Gastroesophageal sphincter (tissue), 4 donors: Measurements from ENCODE around the gene LEFTY2. TPM values are rescaled to one million over a fixed set of nuclear protein-coding genes. Genes with fewer than 3 reads are reported as not detected.

Source experiments
- ATAC-seq: fragments of 150-250 bp; one replicate; pipeline ENCODE4 v1.9.1; 2016; ENCODE audit warnings: mild to moderate bottlenecking, moderate library complexity
- H3K27ac ChIP-seq, 4 donors: fragments of 200-600 bp; sonication (generic) in 3 of 4; 1 replicate in 3 of 4; 2 replicates in 1 of 4; pipeline ENCODE4 v1.5.1; 2016 to 2019
- H3K27me3 ChIP-seq: fragments of 200-600 bp; sonication (generic); one replicate; pipeline ENCODE4 v1.5.1; 2019
- H3K36me3 ChIP-seq, 2 donors: fragments of 200-600 bp; sonication (generic); one replicate each; pipeline ENCODE4 v1.5.1; 2019; ENCODE audit warnings: control low read depth in 1 of 2
- H3K4me1 ChIP-seq, 3 donors: fragments of 200-600 bp; sonication (generic); 1 replicate in 2 of 3; 2 replicates in 1 of 3; pipeline ENCODE4 v1.5.1; 2016 to 2019; ENCODE audit warnings: control low read depth in 2 of 3
- H3K4me3 ChIP-seq, 2 donors: fragments of 200-600 bp; sonication (generic); one replicate each; pipeline ENCODE4 v1.5.1; 2019; ENCODE audit warnings: mild to moderate bottlenecking in 1 of 2, moderate library complexity in 1 of 2
- H3K9me3 ChIP-seq, 3 donors: fragments of 200-600 bp; sonication (generic); one replicate each; pipeline ENCODE4 v1.5.1; 2017 to 2019; ENCODE audit warnings: control low read depth in 2 of 3
- EP300 ChIP-seq: sonication (generic); formaldehyde crosslinking; IDR thresholded peaks from one replicate; pipeline ENCODE4 v1.6.1; 2017; ENCODE audit warnings: antibody characterized with exemption, mild to moderate bottlenecking
- POLR2A ChIP-seq, 2 donors: fragments of 450-650 bp; IDR thresholded peaks; one replicate each; pipeline ENCODE4 v1.6.1; 2017; ENCODE audit warnings: antibody characterized with exemption in 2 of 2, mild to moderate bottlenecking in 2 of 2, moderate library complexity in 1 of 2
- POLR2AphosphoS5 ChIP-seq: sonication (generic); formaldehyde crosslinking; IDR thresholded peaks from one replicate; pipeline ENCODE4 v1.6.1; 2017; ENCODE audit warnings: antibody characterized with exemption
- WGBS, 2 donors: methylation state at CpG; one replicate each; pipeline ENCODE4 v1.1.5; 2018; ENCODE audit warnings: low coverage in 1 of 2; 5-methylcytosine and 5-hydroxymethylcytosine counted together
- total RNA-seq, 4 donors: library from RNA; depleted of rRNA; stranded (reverse); fragments of >200 nt; gene quantifications; one replicate each; pipeline ENCODE4 v1.1.0, GENCODE V29; 2016
- TF ChIP-seq, protein P1 (sequence below), 4 experiments: fragments of 200-600 bp in 2 of 4; fragments of 450-650 bp in 2 of 4; sonication (generic) in 1 of 4; IDR thresholded peaks; one replicate each; pipeline ENCODE4 v1.5.1; 2017 to 2019; ENCODE audit warnings: antibody characterized with exemption in 4 of 4, mild to moderate bottlenecking in 2 of 4, moderate library complexity in 2 of 4

The LEFTY2 gene
- total RNA-seq, 4 donors from 2014 or later, result 1.1 TPM; not detected in 3

- H3K4me1 ChIP-seq, result peaks cover 0 to 12% (median 0%) of the 10 kb centered on the region in 3 donors
- TF ChIP-seq POLR2A (IDR thresholded peaks at IDR 0.05), result no peak
- TF ChIP-seq, protein P1, sequence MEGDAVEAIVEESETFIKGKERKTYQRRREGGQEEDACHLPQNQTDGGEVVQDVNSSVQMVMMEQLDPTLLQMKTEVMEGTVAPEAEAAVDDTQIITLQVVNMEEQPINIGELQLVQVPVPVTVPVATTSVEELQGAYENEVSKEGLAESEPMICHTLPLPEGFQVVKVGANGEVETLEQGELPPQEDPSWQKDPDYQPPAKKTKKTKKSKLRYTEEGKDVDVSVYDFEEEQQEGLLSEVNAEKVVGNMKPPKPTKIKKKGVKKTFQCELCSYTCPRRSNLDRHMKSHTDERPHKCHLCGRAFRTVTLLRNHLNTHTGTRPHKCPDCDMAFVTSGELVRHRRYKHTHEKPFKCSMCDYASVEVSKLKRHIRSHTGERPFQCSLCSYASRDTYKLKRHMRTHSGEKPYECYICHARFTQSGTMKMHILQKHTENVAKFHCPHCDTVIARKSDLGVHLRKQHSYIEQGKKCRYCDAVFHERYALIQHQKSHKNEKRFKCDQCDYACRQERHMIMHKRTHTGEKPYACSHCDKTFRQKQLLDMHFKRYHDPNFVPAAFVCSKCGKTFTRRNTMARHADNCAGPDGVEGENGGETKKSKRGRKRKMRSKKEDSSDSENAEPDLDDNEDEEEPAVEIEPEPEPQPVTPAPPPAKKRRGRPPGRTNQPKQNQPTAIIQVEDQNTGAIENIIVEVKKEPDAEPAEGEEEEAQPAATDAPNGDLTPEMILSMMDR (IDR thresholded peaks at IDR 0.05), result no peak
- TF ChIP-seq EP300, result no peak
- TF ChIP-seq POLR2AphosphoS5, result no peak
- no peaks in the 10 kb centered on the region for H3K9me3 ChIP-seq
- H3K4me3 ChIP-seq, result no peak overlapping the region
- WGBS, 2 donors, result 79 to 100% methylated on average over 1 to 2 of the region's 5 CpGs
- no peak overlapping the region for H3K27ac ChIP-seq
- H3K36me3 ChIP-seq, result peaks cover 0 to 2% of the 10 kb centered on the region in 2 donors
- H3K27me3 ChIP-seq, result no peaks in the 10 kb centered on the region
- ATAC-seq, result no peak
Measured at GRCh38 chr1:225908013-225908640, 32.9 kb downstream of the LEFTY2 start.

DNA sequence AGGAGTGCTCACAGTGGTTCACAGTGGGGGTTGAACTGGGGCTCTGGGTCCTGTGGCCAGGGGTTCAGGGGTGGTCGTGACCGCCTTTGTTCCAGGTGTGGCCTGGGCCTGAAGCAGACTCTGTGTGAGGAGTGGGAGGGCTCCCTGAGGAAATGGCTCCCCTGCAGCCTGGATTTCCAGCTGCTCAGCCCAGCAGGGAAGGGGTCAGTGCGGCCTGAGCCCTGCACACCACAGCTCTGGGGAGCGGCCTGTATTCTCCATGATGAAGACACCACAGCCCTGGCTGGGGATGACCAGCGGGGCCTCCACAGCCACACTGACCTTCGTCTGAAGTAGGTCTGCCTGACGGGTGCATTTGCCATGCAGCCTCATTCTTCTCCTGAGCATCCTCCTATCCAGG, 33.7 kb downstream of the LEFTY2 start:
- ATAC-seq, result no peak
- H3K36me3 ChIP-seq, result no peaks in the 10 kb centered on the region
- 100% methylated on average over 2 of the region's 7 CpGs; no CpG with 5 or more reads in 1 of the 2 donors for WGBS, 2 donors
- peaks cover 0 to 12% (median 0%) of the 10 kb centered on the region in 3 donors for H3K4me1 ChIP-seq
- no peaks in the 10 kb centered on the region for H3K9me3 ChIP-seq
- TF ChIP-seq EP300 (no peak), POLR2A (IDR thresholded peaks at IDR 0.05) (no peak), POLR2AphosphoS5 (no peak)
- TF ChIP-seq, protein P1 (IDR thresholded peaks at IDR 0.05), result no peak
- H3K27ac ChIP-seq, result no peak overlapping the region
- H3K27me3 ChIP-seq, result no peaks in the 10 kb centered on the region
- no peak overlapping the region for H3K4me3 ChIP-seq

- Histone ChIP-seq H3K27ac (no peak overlapping the region), H3K36me3 (no peaks in the 10 kb centered on the region), H3K4me1 (peaks cover 0 to 8% (median 0%) of the 10 kb centered on the region in 3 donors), H3K27me3 (no peaks in the 10 kb centered on the region), H3K9me3 (no peaks in the 10 kb centered on the region), H3K4me3 (no peak overlapping the region)
- ATAC-seq, result no peak
- 92% methylated on average over 5 of the region's 6 CpGs; no CpG with 5 or more reads in 1 of the 2 donors for WGBS, 2 donors
- TF ChIP-seq POLR2AphosphoS5 (no peak), EP300 (no peak), POLR2A (IDR thresholded peaks at IDR 0.05) (no peak)
- TF ChIP-seq, protein P1 (IDR thresholded peaks at IDR 0.05), result no peak
Measured at GRCh38 chr1:225906467-225906866, 34.6 kb downstream of the LEFTY2 start.

DNA sequence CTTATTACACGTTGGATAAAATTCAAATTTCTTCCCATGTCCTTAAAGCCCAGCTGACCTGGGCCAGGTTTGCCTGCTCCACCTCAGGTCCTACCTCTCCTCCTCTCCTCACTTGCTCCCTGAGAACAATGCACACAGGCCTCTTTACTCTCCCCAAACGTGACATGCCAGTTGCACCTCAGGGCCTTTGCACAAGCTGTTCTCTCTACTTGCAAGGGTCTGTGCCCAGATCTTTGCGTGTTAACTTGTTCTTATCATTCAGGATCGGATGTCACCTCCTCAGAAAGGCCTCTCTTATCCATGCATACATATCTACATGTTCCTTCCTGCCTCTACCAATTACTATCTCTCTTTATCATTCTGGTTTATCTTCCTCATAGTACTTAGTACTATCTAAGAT, 37.4 kb downstream of the LEFTY2 start:
- Histone ChIP-seq H3K4me1 (no peaks in the 10 kb centered on the region), H3K9me3 (no peaks in the 10 kb centered on the region), H3K27ac (no peak overlapping the region), H3K27me3 (no peaks in the 10 kb centered on the region), H3K4me3 (no peak overlapping the region), H3K36me3 (no peaks in the 10 kb centered on the region)
- ATAC-seq, result no peak
- TF ChIP-seq POLR2AphosphoS5, result no peak
- TF ChIP-seq EP300, result no peak
- TF ChIP-seq, protein P1 (IDR thresholded peaks at IDR 0.05), result no peak
- no peak for TF ChIP-seq POLR2A (IDR thresholded peaks at IDR 0.05)
- 79 to 88% methylated on average over 4 of the region's 4 CpGs for WGBS, 2 donors
